MM.1S (cell line): ENCODE measurements around the gene PROC.

Experiments used
- DNase-seq: peaks from one replicate; pipeline ENCODE4 v3.0.0-alpha.2; 2015
- H2AFZ ChIP-seq: fragments of 300-600 bp; sonication (generic); 2 replicates; pipeline ENCODE4 v1.6.0; 2016; ENCODE audit warnings: antibody characterized with exemption, low read length
- H3F3A ChIP-seq: fragments of 300-600 bp; sonication (generic); 2 replicates; pipeline ENCODE4 v1.6.1; 2016; ENCODE audit warnings: mild to moderate bottlenecking, antibody characterized with exemption, low read length, moderate library complexity, mixed read lengths; ENCODE audit not compliant: insufficient read depth
- H3K27ac ChIP-seq: fragments of 300-600 bp; sonication (generic); 2 replicates; pipeline ENCODE4 v1.5.1; 2016; ENCODE audit warnings: mild to moderate bottlenecking, low read length
- H3K27me3 ChIP-seq: fragments of 300-600 bp; sonication (generic); replicated peaks from 2 replicates; pipeline ENCODE4 v1.6.0; 2016; ENCODE audit warnings: low read length; ENCODE audit not compliant: insufficient read depth
- H3K36me3 ChIP-seq: fragments of 300-600 bp; sonication (generic); replicated peaks from 2 replicates; pipeline ENCODE4 v1.6.1; 2016; ENCODE audit warnings: mild to moderate bottlenecking, low read length, mixed read lengths; ENCODE audit not compliant: insufficient read depth
- H3K4me1 ChIP-seq: fragments of 300-600 bp; sonication (generic); 2 replicates; pipeline ENCODE4 v1.6.1; 2016; ENCODE audit warnings: low read length, mixed read lengths
- H3K4me2 ChIP-seq: fragments of 300-600 bp; sonication (generic); 2 replicates; pipeline ENCODE4 v1.6.0; 2016; ENCODE audit warnings: low read depth, low read length
- H3K4me3 ChIP-seq: fragments of 300-600 bp; sonication (generic); 2 replicates; pipeline ENCODE4 v1.5.1; 2016; ENCODE audit warnings: low read length, mixed read lengths
- H3K79me2 ChIP-seq: fragments of 300-600 bp; sonication (generic); 2 replicates; pipeline ENCODE4 v1.6.1; 2016; ENCODE audit warnings: mixed run types, low read length, mixed read lengths
- H3K9ac ChIP-seq: fragments of 300-600 bp; sonication (generic); 2 replicates; pipeline ENCODE4 v1.6.1; 2016; ENCODE audit warnings: low read length, mixed read lengths
- H3K9me2 ChIP-seq: fragments of 300-600 bp; sonication (generic); replicated peaks from 2 replicates; pipeline ENCODE4 v1.6.1; 2016; ENCODE audit warnings: mild to moderate bottlenecking, low read length, mixed read lengths; ENCODE audit not compliant: insufficient read depth
- H3K9me3 ChIP-seq: fragments of 300-600 bp; sonication (generic); replicated peaks from 2 replicates; pipeline ENCODE4 v1.6.1; 2016; ENCODE audit warnings: mild to moderate bottlenecking, low read length, mixed read lengths; ENCODE audit not compliant: insufficient read depth
- H4K20me1 ChIP-seq: fragments of 300-600 bp; sonication (generic); 2 replicates; pipeline ENCODE4 v1.6.1; 2016; ENCODE audit warnings: mild to moderate bottlenecking, low read length, moderate library complexity, mixed read lengths; ENCODE audit not compliant: insufficient read depth
- EZH2 ChIP-seq: fragments of 300-600 bp; sonication (generic); optimal IDR thresholded peaks from 2 replicates; pipeline ENCODE3; 2017; ENCODE audit warnings: low read depth, mild to moderate bottlenecking, antibody characterized with exemption, low read length, mixed read lengths
- EZH2phosphoT487 ChIP-seq: fragments of 300-600 bp; sonication (generic); IDR thresholded peaks from 2 replicates; pipeline ENCODE4 v1.6.1; 2018; ENCODE audit warnings: antibody characterized with exemption, low read length
- TF ChIP-seq, protein P1 (sequence below): fragments of 300-600 bp; sonication (generic); IDR thresholded peaks from 2 replicates; pipeline ENCODE4 v1.5.1; 2016; ENCODE audit warnings: antibody characterized with exemption, low read length, mixed read lengths

PROC gene

DNA sequence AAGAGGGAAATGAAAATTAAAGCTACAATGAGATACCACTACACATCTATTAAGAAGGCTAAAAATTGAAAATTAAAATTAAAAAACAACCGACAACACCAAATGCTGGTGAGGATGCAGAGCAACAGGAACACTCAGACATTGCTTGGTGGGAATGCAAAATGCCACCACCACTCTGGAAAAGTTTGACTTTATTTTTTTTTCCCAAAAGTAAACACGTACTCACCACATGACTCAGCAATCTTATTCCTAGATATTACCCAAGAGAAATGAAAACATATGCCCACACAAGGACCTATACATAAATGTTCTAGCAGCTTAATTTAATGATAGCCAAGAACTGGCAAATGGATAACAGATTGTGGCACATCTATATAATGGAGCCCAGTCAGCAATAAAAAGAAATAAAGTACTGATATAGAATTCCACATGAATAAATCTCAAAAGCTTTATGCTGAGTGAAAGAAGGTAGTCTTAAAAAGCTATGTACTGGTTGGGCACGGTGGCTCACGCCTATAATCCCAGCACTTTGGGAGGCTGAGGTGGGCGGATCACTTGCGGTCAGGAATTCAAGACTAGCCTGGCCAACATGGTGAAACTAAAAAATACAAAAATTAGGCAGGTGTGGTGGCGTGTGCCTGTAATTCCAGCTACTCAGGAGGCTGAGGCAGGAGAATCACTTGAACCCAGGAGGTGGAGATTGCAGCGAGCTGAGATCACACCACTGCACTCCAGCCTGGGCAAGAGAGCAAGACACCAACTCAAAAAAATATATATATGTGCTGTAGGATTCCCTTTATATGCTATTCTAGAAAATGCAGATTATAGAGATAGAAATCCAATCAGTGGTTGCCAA, 4.2 kb upstream of the PROC start:
- Histone ChIP-seq H2AFZ (no peak overlapping the region), H3K27ac (no peak overlapping the region), H3F3A (peaks cover 7% of the 10 kb centered on the region; the same call in 1 of the 2 replicates), H3K4me1 (peaks cover 12% of the 10 kb centered on the region), H3K27me3 (no peaks in the 10 kb centered on the region), H3K9me3 (no peaks in the 10 kb centered on the region), H3K4me2 (no peak overlapping the region), H4K20me1 (no peaks in the 10 kb centered on the region), H3K9me2 (no peaks in the 10 kb centered on the region), H3K79me2 (no peaks in the 10 kb centered on the region), H3K9ac (no peak overlapping the region), H3K4me3 (no peak overlapping the region), H3K36me3 (no peaks in the 10 kb centered on the region)
- no peak for DNase-seq
- no peak for TF ChIP-seq EZH2phosphoT487
- TF ChIP-seq, protein P1, sequence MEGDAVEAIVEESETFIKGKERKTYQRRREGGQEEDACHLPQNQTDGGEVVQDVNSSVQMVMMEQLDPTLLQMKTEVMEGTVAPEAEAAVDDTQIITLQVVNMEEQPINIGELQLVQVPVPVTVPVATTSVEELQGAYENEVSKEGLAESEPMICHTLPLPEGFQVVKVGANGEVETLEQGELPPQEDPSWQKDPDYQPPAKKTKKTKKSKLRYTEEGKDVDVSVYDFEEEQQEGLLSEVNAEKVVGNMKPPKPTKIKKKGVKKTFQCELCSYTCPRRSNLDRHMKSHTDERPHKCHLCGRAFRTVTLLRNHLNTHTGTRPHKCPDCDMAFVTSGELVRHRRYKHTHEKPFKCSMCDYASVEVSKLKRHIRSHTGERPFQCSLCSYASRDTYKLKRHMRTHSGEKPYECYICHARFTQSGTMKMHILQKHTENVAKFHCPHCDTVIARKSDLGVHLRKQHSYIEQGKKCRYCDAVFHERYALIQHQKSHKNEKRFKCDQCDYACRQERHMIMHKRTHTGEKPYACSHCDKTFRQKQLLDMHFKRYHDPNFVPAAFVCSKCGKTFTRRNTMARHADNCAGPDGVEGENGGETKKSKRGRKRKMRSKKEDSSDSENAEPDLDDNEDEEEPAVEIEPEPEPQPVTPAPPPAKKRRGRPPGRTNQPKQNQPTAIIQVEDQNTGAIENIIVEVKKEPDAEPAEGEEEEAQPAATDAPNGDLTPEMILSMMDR: no peak
- no peak for TF ChIP-seq EZH2

DNA sequence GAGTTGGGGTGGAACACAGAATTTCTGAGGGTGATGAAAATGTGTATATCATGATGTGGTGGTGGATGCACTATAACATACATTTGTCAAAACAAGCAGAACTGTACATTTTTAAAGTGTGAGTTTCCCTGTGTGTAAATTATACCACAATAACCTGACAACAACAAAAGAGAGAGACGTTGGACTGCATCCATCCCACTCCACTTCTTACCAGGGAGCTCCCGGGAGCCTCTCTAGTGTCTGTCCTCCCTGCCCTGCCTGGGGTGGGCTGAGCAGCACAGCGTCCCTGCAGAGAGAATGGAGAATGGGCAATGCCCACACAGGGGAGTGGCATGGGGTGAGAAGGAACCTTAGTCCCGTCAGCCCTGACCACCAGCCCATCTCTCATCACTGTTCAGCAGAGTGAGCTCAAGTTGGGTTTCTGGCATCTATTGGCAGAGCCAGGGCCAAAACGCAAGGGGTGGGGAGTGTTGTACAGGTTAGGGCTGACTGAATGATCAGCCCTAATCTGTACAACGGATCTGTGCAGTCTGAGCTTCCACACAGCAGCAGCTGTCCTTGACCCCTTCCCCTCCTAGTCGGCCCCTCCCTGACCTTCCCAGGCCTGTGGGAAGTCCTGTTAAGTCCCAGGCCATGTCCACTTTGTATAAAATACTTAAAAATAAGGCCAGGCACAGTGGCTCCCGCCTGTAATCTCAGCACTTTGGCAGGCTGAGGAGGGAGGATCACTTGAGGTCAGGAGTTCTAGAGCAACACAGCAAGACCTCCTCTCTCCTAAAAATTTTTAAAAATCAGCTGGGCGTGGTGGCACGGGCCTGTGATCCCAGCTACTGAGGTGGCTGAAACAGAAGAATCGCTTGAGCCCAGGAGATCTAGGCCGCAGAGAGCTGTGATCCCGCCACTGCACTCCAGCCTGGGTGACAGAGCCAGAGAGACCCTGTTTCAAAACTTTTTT, 3.3 kb upstream of the PROC start:
- Histone ChIP-seq H3K27me3 (no peaks in the 10 kb centered on the region), H2AFZ (no peak overlapping the region), H3K9ac (no peak overlapping the region)

More for the DNA sequence above, 3.3 kb upstream of the PROC start:
- DNase-seq: no peak
- no peak overlapping the region for H3K27ac ChIP-seq
- no peaks in the 10 kb centered on the region for H3K9me3 ChIP-seq
- peaks cover 12% of the 10 kb centered on the region for H3K4me1 ChIP-seq
- TF ChIP-seq, protein P1: no peak
- TF ChIP-seq EZH2 (no peak), EZH2phosphoT487 (no peak)
- no peaks in the 10 kb centered on the region for H3K9me2 ChIP-seq
- no peak overlapping the region for H3K4me2 ChIP-seq
- H4K20me1 ChIP-seq: no peaks in the 10 kb centered on the region
- no peak overlapping the region for H3K4me3 ChIP-seq
- no peaks in the 10 kb centered on the region for H3K36me3 ChIP-seq
- no peaks in the 10 kb centered on the region for H3K79me2 ChIP-seq
- peaks cover 7% of the 10 kb centered on the region; the same call in 1 of the 2 replicates for H3F3A ChIP-seq
